NCI-H526 treated with DMSO at 0.1 percent for 48 hours (cell line): Measurements from ENCODE around the gene XRCC5.

Experiments used
- DNase-seq: peaks from one replicate; lab custom pipeline; 2025; lab: John Stamatoyannopoulos, UW

Gene XRCC5

GRCh38 chr2:216084547-216084946 is 24.6 kb upstream of the XRCC5 start:
- DNase-seq, result no peak

DNA sequence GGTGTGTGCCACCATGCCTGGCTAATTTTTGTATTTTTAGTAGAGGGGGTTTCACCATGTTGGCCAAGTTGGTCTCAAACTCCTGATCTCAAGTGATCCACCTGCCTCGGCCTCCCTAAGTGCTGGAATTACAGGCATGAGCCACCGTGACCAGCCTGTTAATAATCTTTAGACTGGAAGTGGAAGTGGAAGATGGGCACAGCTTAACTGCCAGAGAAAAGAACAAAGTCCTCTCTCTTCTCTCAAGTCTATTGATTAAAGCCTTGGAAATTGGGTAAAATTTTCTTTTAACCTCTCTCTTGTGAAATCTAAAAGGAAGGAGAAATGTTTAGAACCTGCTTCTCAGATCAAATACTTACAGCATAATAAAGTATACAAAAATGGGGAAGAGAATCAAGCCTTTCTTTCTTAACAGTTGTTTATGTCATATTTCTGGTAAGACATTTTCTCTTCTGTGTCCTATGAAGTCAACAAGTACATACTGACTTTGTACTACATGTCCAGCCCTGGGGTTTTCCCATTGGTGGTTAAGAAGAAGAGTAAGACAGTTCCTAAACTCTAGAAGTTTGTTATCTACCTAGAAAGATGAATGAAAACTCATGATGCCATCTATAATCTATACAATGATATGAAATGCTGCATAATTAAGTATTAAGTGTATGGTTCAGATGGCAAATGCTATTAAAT is 22.8 kb upstream of the XRCC5 start:
- DNase-seq, result no peak

DNA sequence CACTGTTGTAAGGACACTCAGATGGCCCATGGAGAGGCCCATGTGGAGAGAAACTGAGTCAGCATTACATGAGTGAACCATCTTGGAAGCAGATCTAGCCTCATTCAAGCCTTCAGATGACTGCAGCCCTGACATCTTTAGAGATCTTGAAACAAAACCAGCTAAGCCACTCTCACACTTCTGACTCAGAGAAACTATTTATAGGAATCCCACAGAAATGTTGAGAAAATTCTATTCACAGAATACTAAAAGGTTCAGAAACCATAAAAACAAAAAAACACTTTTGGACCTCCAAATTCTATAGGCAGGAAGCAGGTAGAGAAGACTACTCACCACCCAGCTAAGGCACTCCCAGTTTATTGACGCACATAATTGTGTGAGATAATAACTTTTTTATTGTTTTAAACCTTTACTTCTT is 18.8 kb upstream of the XRCC5 start:
- no peak for DNase-seq

DNA sequence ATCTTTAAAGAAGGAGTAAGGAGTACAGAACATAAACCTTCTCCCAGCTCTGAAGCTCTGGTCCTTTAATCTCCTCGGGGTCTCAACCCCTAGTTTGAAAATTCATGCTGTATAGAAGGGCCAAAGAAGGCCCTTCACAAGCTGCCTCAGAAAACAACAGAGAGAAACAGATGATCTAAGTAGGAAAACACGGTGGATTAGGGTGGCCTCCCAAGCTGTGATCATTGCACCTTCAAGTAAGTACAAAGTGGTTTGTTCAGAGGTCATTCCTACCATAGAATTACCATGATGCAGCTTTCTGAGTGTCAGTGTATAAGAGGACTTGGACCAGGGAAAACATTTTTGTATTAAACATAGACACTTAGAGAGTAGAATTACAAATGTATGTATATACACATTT is 16.5 kb upstream of the XRCC5 start:
- DNase-seq, result no peak

GRCh38 chr2:216094701-216095100 is 14.4 kb upstream of the XRCC5 start:
- DNase-seq, result no peak

GRCh38 chr2:216098421-216099334 is 10.5 kb upstream of the XRCC5 start:
- DNase-seq, result no peak

GRCh38 chr2:216101109-216101508 is 8.0 kb upstream of the XRCC5 start:
- no peak for DNase-seq

GRCh38 chr2:216103213-216103612 is 5.9 kb upstream of the XRCC5 start:
- DNase-seq, result no peak

DNA sequence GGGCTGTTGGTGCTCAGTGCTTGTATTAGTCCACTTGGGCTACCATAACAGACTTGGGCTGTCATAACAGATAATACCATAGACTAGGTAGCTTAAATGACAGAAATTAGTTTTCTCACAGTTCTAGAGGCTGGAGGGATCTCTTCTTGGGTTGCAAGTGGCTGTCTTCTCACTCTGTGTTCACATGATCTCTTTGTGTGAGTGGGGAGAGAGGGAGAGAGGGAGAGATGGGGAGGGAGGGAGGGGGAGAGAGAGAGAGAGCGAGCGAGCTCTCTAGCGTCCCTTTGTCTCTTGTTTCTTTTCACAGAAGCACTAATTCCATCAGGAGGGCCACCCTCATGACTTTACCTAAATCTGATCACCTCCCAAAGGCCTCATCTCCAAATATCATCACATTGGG is 4.5 kb upstream of the XRCC5 start:
- no peak for DNase-seq

- no peak for DNase-seq
Observed at GRCh38 chr2:216107320-216107719, 1.8 kb upstream of the XRCC5 start.

GRCh38 chr2:216107760-216108159 is 1.4 kb upstream of the XRCC5 start:
- DNase-seq, result no peak

DNA sequence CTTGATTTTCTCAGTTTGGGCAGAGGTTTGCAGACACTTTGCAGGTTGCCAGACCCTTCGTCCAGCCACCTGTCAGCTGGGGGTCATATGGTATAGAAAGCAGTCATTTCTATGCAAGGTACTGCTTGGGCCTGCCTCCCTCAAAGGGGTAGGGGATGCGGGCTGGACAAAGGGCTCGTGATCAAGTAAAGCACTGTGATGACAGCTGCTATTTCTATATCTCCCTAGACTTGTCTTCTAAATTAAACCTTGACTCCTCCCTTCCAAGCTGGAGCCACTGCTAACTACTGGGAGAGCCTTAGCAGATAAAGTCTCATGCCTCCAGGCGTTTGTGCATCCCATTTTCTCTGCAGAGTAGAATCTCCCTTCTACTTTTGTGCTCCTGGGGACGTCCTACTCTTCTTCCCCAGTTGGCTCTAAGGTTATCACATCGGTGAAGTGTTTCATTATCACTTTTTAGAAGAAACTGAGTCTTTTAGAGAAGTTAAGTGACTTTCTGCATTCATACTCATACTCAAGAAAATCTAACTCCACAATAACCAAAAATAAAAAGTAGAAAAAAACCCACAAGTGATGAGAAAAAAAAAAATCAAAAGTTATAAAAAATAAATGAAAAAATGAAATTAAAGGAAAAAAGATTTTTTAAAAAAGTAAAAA is 710 bp upstream of the XRCC5 start:
- no peak for DNase-seq

- peak; percentile 8 for DNase-seq
Observed at GRCh38 chr2:216109962-216110614, 940 bp downstream of the XRCC5 start.

GRCh38 chr2:216110620-216111019 is 1.5 kb downstream of the XRCC5 start:
- no peak for DNase-seq

DNA sequence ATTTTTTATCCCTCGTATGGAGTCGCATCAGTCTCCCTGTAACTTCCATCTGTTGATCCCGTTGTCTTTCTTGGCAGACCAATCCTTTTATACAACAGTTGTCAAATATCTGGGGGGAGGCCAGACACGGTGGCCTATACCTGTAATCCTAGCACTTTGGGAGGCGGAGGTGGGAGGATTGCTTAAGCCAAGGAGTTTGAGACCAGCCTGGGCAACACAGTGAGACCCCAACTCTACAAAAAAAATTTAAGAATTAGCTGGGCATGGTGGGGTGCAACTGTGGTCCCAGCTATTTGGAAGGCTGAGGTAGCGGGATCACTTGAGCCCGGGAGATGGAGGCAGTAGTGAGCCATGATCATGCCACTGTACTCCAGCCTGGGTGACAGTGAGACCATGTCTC is 2.0 kb downstream of the XRCC5 start:
- no peak for DNase-seq

GRCh38 chr2:216112926-216113325 is 3.8 kb downstream of the XRCC5 start:
- no peak for DNase-seq

DNA sequence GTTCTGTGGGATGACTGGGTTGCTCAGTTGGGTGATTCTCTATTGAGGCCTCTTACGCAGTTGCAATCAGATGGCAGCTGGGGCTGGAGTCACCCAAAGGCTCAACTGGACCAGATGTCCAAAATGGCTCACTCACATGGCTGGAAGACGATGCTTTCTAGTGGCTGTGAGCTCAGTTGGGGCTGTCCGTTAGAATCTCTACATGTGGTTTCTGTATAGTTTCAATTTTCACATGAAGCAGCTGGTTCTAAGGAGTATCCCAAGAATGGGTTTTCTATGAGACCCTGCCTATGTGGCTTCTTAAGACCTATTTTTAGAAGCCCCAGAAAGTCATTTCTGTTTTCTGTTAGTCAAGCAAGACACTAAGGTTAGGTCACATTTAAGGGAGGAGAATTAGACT is 4.4 kb downstream of the XRCC5 start:
- DNase-seq, result no peak

DNA sequence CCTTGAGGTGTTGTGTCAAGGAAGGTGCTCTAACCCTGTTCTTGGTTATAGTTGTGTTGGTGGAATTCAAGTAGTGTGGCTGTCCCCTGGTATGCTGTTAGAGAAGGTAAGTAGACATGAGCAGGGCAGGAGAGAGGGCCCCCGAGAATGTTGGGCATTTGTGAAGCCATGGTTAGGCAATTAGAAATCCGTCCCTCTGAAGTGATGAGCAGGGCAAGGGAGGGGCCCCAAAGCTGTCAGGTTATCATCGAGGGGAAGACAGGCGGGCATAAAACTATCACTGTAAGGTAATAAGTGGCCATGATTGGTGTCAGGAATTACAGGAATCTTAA is 5.2 kb downstream of the XRCC5 start:
- no peak for DNase-seq

DNA sequence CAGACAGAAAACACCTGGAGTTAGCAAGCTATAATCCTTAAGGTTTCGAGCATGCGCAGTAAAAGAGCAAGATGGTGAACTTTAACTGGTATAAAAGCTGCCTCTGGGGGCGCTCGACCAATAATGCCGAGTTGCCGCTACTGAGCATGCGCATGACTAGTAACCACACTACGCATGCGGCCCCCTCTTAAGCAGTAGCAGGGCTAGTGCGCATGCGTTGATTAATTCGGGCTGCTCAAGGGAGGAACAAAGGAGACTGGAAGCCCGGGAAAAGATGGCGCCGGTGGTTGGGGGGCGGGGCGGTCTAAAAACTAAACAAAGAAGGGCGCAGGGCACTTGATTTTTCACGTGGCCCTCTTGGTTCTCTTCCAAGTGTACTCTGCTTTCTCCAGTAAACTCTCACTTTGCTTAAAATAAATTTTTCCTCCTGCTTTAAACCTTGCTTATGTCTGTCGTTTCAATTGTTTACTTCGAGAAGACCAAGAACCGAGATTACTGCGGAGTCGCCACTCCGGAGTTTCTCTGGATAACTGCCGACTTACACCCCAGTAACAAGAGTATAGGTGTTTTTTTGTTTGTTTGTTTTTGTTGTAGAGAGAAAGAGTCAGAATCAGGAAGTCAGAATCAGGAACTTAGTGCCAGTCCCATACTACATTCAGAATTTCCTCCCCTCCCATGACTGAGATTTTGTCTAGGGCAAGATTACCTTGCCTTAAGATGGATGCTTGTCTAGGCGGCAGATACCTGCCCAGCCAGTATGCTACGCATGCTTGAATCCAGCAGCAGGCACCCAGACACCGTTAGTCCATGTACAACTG is 5.8 kb downstream of the XRCC5 start:
- peak; percentile 97 for DNase-seq

- DNase-seq, result no peak
Observed at GRCh38 chr2:216116418-216116817, 7.3 kb downstream of the XRCC5 start.

GRCh38 chr2:216117561-216118340 is 8.6 kb downstream of the XRCC5 start:
- no peak for DNase-seq
